GM19397 (cell line): ENCODE results near the gene GPR37L1.
A peak's percentile ranks its signal among the peaks of the same experiment; 100 is the strongest.
"Not testable (repeated sequence)": the region's sequence is repeated elsewhere in the genome, so short reads cannot be mapped to it uniquely, and the experiment has no call there.

ENCODE experiments used
- ATAC-seq: cut with Tn5 transposase; IDR thresholded peaks from one replicate; pipeline ENCODE4 v1.9.1; 2021; ENCODE audit warnings: mild to moderate bottlenecking, moderate library complexity; ENCODE audit not compliant: unreplicated experiment

Gene GPR37L1

GRCh38 chr1:202133001-202133400 is 10.3 kb downstream of the GPR37L1 start:
- no peak for ATAC-seq

GRCh38 chr1:202133496-202133895 is 10.8 kb downstream of the GPR37L1 start:
- no peak for ATAC-seq

DNA sequence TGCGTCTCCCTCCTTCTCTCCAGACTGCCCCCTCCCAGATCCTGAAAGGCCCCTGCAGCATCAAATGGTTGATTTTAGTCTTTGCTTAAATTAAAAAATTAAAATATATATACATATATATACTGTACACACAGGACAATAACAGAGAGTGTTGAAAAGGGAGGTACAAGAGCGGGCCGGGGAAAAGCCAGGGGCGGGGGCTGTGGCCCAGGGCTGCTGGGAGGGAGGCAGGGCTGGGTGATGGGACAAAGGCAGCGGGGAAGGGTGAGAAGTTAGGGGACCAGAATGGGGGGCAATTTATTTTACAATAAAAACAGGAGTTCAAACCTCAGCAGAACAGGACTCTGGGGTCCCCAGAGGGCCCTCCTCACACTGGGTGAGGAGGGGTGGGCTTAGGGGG is 11.3 kb downstream of the GPR37L1 start:
- no peak for ATAC-seq

- no peak for ATAC-seq
These were observed 12.0 kb downstream of the GPR37L1 start for GRCh38 chr1:202134645-202135172.

DNA sequence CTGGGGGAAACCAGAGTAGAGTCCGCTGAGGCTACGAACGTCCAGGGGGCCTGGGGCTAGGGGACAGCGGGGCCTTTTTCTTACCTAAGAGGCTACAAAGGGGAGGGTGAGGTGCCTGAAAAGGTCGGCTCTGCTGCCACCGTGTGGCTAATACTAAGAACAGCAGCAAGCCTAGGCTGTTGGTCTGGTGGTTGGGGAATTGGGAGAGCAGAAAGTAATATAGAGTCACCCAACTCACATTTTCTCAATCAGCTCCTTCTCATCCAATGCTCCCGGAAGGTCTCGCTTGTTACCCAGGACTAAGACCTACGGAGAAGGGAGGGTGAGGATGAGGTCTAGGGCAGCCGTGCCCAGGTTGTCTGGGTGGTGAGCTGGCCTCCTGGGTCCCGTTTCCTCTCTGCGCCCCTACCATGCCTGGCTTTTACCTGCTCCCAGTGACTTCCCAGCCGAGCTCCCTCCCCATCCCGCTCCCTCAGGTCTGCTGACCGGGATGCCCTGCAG is 12.6 kb downstream of the GPR37L1 start:
- ATAC-seq, result no peak

GRCh38 chr1:202140833-202141232 is 18.1 kb downstream of the GPR37L1 start:
- no peak for ATAC-seq

GRCh38 chr1:202141468-202141867 is 18.8 kb downstream of the GPR37L1 start:
- not testable (repeated sequence) for ATAC-seq

GRCh38 chr1:202143011-202143767 is 20.5 kb downstream of the GPR37L1 start:
- ATAC-seq, result peak; percentile 18

DNA sequence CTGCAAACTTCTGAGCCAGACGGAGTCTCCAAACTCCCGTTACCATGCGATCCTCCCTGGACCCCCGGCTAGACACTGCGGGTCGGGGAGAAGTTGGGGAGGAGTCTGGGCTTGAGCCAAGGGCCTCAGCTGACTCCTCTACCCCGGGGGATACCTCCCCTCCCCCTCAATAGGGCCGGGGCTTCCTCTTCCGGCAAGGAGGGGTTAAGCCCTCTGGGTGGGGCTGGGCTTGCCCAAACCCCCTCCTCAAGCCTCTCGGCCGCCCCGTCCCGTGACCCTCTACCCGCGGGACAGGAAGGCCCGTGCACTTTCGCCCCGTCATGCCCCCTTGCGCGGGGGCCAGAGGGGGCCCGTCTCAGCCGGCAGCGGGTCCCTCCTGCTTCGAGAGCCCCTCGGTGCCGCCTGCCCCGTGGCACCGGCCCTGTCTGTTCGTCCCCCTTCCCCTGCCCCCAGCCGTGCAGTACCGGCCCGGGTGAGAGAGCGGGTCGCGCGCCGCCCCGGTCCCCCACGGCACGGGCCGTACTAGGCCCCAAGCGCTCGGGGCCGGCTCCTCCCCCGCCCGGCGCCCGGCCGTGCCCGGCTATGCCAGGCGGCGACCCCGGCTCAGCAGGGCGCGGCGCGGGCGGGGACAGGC is 21.2 kb downstream of the GPR37L1 start:
- peak; percentile 44 for ATAC-seq

DNA sequence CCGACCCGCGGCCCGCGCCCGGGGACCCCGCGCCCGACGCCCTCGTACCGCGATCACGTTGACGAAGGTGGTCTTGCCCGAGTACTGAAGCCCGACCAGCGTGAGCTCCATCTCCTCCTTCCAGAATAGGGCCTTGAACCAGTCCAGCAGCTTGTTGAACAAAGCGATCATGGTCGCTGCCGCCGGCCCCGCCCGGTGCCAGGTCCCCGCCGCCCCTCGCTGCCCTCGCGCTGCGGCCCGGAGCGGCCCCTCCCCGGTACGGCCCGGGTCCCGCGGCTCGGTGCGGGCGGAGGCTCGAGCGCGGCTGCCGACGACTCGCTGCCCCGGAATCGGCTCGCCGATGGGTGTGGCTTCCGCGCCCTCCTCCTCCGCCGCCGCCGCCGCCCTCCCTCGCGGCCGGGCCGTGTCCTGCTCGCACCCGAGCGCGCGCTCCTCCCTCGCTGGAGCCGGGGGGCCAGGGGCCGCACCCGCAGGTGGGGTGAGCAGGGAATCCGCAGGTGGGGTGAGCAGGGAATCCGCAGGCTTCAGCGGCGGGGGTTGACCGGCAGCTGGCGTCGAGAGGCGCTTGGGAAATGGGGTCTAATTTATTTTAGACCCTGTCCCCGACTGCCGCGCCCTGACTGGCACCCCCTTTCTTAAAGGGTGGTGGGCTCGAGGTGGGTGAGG is 21.8 kb downstream of the GPR37L1 start, which contains the start of gene ARL8A:
Gene ARL8A, minus strand, starts transcription at position 336 of the 666 bp plus-strand sequence. Its CDS starts 165 bp downstream, at position 171.
- peak; percentile 62 for ATAC-seq

- no peak for ATAC-seq
These were observed 22.5 kb downstream of the GPR37L1 start for GRCh38 chr1:202145068-202145743.

GRCh38 chr1:202145744-202146140 is 23.0 kb downstream of the GPR37L1 start:
- ATAC-seq, result not testable (repeated sequence)

GRCh38 chr1:202146279-202146678 is 23.6 kb downstream of the GPR37L1 start:
- ATAC-seq, result no peak

DNA sequence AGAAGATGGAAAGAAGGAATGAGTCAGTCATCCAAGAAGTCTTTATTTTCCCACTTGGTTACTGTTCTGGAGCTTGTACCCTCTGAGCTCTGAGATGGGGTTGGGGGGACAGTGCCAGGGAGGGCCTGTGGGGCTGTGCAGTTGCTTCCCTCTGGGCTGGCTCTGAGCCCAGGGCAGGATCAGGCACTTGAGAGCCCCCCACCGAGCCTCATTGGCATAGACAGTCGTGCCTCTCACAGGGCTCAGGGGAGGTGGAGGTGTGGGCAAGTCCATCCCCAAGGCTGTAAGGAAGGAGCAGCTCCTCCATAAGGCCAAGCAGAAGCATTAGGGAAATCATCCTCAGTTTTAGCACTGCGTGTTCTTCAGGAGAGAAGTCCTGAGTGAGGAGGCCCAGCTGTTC is 24.3 kb downstream of the GPR37L1 start:
- no peak for ATAC-seq

DNA sequence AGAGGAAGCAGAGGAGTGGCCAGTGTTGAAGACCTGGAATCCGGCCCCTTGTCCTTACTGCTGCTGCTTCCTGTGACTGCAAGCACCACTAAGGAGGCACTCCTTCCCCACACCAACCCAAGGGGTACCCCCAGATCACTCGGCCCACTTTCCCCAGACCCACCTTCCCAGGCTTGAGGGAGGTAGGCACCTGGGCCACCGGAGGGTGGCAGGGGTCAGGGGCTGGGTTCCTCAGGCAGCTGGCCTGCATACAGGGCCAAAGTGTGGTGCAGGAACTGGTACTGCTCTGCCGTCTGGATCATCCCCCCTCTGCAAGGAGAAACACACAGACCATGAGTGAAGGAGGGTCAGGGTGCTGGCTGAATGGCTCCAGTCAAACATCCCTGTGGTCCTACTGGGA is 25.7 kb downstream of the GPR37L1 start:
- ATAC-seq, result no peak

DNA sequence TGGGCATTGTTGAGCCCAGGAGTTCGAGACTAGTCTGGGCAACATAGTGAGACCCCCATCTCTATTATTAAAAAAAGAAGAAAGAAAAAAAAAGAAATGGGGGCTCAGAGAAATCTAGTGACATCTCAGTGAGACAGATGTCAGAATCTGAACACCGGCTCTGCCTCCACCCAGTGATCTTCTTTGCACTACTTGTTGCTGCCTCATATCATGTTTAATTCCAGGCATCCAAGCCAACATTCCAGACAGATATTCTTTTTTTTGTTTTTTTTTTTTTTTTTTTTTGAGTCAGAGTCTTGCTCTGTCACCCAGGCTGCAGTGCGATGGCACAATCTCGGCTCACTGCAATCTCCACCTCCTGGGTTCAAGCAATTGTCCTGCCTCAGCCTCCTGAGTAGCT is 26.8 kb downstream of the GPR37L1 start:
- ATAC-seq, result no peak

GRCh38 chr1:202150187-202150586 is 27.5 kb downstream of the GPR37L1 start:
- ATAC-seq, result no peak

DNA sequence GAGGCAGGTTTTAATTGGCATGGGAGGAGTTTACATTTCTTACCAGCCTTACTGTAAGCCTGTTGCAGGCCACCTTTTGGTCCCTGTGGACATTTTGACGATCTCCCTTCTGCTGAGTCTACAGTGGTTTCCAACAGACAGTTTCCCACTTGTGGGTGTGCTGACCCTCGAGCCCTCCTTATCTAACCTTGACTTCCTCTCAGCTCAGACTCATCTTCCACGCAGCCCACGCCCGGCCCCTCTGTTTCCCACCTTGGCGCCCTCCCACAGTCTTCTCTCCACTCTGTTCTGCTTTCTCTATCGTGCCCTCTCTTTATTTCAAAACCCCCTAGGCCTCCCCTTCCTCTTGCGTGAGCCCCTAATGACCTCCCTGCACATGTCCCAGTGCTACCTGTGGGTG is 27.9 kb downstream of the GPR37L1 start:
- ATAC-seq, result no peak

GRCh38 chr1:202151045-202151444 is 28.3 kb downstream of the GPR37L1 start:
- no peak for ATAC-seq

DNA sequence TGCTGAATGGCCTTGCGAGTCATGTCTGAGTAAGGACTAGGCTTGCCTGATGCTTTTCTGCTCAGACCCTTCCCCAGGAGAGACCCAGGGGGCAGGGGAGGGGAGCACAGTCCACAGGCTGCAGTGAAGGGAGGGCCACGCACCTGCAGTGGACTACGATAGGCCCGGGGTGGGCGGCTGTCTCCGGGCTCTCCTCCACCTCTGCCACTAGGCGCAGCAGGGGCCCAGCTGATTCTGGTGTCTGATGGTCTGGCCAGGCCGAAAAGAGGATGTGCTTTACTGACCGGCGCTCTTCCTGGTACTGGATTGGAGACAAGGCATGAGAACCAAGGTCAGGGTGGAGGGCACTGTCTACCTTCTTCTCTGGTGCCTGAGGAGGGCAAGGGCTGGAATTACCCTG is 29.7 kb downstream of the GPR37L1 start:
- ATAC-seq, result no peak

DNA sequence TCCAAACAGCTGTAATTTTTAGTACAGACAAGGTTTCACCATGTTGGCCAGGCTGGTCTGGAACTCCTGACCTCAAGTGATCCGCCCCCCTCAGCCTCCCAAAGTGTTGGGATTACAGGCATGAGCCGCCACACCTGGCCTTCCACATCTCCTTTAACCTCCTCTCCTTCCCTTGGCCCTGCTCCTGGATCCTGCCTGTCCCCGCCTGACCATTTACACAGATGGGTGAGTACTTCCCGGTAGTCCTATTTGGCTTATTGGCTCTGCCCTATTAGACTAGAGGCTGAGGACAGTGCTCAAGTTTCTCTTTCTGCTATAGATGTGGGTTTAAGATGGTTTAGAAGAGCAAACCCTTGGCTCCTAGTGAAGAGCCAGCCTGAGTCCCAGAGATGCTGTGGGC is 30.6 kb downstream of the GPR37L1 start:
- ATAC-seq, result no peak
